Adrenal gland (tissue), 5 donors: ENCODE results near the gene LOC128125822.

ENCODE experiments used
- CTCF ChIP-seq, 6 experiments: fragments of 450-650 bp in 4 of 6; fragments of 200-600 bp in 2 of 6; sonication (generic) in 1 of 6; IDR thresholded peaks; 1 replicate in 5 of 6; 2 replicates in 1 of 6; pipeline versions ENCODE4 v1.5.1 to v1.8.0; 2016 to 2021; ENCODE audit warnings: antibody characterized with exemption in 6 of 6, mild to moderate bottlenecking in 2 of 6, moderate library complexity in 1 of 6
- POLR2A ChIP-seq, 2 donors: fragments of 450-650 bp; IDR thresholded peaks; one replicate each; pipeline ENCODE4 v1.6.1; 2017; ENCODE audit warnings: antibody characterized with exemption in 2 of 2, mild to moderate bottlenecking in 2 of 2, moderate library complexity in 1 of 2
- donor health status: DM: no; HTN: no; CAD: no.

- TF ChIP-seq POLR2A (IDR thresholded peaks at IDR 0.05) (no peak), CTCF (IDR thresholded peaks at IDR 0.05) (no peak)
These were observed 4.9 kb downstream of the LOC128125822 start for GRCh38 chr6:63576985-63577712.
